ENCODE data around the gene PARK7.
"Not testable (repeated sequence)": the region's sequence is repeated elsewhere in the genome, so short reads cannot be mapped to it uniquely, and the experiment has no call there.

The PARK7 gene

DNA sequence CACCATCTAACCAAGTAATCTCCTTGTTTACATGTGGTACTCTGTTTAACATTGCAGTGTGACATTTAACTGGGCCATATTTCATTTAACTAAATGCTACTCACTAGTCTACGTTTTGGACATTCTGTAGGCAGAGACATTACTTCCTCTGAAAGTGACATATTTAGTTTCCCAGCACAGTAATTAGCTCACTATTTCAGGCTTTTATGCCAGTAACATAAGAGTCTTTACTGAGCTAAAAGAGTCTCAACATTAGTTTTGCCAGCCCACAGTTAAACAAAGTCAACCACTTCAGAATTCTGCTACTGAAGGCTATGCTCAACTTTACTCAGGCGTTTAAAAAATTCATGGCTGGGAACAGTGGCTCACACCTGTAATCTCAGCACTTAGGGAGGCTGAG is 18.3 kb upstream of the PARK7 start:
- DNase-seq (ENCODE audit: low read depth, low spot score), result no peak

DNA sequence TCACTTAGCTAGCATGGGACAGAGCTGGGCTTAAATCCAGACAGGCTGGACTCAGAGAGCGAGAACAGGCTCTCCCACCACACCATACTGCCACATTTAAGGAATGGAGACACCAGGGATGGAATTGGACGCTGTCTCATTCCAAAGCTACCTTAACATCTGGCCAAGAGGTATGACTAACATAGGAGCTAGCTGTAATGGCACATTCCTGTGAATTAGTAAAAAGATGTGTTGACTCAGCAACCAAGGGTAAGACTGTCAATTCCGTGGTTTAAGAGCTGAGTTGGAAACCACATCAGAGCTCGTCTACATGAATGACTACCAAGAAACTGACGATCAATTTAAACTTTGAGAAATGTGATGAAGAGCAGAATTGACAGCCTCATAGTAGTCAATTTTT is 12.6 kb upstream of the PARK7 start:
- DNase-seq (ENCODE audit: low read depth, low spot score), result no peak

DNA sequence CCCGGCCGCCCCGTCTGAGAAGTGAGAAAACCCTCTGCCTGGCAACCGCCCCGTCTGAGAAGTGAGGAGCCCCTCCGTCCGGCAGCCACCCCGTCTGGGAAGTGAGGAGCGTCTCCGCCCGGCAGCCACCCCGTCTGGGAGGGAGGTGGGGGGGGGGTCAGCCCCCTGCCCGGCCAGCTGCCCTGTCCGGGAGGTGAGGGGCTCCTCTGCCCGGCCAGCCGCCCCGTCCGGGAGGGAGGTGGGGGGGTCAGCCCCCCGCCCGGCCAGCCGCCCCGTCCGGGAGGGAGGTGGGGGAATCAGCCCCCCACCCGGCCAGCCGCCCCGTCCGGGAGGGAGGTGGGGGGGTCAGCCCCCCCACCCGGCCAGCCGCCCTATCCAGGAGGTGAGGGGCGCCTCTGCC is 8.7 kb upstream of the PARK7 start:
- DNase-seq (ENCODE audit: low read depth, low spot score), result not testable (repeated sequence)

DNA sequence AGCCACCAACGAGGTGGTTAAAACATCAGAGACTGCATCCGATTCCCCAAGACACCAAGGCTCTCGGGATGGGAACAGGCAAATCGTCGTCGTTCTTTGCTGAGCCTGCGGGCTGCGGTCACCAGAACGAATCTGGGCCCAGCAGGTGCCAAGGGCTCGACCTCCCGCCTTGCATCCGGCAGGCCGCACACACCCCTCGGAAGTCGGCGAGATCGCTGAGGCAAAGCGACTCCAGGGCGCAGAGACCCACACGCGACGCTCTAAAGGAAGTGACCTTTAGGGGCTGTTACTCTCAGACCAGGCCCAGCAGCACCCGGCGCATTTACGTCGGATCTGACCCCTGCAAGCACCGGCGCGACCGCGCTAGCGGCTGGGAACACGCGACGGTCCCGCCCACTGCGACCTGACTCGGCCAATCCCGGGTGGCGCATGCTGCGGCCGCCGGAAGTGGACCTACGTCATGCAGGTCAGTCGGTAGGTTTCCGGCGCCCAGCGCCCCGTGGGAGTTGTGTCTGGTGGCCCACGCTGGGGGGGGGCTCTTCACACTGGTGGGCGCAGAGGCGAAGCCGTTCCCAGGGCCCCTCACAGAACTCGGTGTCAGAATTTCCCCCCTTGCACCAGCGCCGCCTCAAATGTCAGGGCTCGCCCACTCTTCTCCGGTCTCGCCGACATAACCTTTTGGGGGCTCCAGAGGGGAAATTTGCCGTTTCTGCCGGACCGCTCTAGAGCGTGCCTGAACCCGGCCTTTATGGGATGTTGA is 7.5 kb upstream of the PARK7 start:
- no peak for DNase-seq (ENCODE audit: low read depth, low spot score)

DNA sequence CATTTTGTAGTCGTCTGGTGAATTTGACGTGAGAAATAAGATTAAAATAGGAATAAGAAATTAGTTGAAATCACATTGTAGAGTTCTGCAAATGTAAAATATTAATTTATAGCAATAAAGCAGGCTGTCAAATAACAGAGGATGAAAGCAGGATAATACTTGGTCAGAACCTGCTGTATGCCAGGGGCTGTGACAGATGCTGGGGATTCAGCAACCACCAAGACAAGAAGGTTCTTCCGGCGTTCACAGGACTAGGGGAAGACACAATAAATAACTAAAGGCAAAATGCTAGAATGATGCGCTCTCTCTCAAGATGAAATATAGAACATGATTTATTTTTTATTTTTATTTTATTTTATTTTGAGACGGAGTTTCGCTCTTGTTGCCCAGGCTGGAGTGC is 6.8 kb upstream of the PARK7 start:
- no peak for DNase-seq (ENCODE audit: low read depth, low spot score)

DNA sequence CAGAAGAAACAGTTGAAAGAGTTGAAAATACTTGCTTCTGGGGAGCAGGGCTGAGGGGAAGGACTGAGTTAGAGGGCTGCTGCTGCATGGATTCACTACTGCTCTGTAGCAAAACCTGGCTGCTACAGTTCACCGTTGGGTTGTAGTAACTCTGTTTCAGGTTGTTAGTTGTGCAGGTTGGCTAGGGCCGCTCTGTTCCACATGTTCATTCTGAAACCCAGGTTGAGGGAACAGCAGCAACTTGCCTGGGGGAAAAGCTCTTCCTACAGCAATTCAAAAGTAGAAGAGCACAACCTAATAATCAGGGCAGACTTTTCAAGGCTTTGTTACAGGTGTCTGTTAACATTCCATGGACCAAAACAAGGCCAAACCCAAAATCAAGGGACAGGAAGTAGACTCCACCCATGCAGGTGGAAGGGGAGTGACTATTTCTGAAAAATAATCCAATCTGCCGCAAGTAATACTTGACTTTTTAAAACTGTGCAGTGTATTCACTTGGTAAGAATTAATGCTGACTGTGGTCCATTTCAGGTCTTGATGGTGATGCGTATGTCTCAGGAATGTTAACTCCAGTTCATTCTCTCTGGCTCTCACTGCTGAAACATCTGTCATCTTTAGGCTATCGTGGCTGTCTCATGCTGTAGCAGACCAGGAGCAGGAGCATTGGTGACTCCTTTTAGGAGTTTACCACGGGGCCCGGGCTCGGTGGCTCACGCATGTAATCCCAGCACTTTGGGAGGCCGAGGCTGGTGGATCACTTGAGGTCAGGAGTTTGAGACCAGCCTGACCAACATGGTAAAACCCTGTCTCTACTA is 5.1 kb upstream of the PARK7 start:
- DNase-seq (ENCODE audit: low read depth, low spot score), result no peak

DNA sequence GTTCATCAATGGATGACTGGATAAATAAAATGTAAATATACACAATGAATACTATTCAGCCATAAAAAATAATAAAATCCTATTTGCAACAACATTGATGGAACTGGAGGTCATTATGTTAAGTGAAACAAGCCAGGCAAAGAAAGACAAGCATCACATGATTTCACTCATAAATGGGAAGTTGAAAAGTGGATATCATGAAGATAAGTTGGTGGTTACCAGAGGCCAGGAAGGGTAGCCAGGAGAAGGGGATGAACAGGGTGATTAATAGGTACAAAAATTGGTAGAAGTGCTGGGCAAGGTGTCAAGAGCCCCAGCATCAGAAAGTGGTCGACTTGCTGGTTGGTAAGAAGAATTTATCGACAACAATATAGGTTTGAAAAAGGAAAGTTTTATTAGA is 1.3 kb upstream of the PARK7 start:
- no peak for DNase-seq (ENCODE audit: low read depth, low spot score)

DNA sequence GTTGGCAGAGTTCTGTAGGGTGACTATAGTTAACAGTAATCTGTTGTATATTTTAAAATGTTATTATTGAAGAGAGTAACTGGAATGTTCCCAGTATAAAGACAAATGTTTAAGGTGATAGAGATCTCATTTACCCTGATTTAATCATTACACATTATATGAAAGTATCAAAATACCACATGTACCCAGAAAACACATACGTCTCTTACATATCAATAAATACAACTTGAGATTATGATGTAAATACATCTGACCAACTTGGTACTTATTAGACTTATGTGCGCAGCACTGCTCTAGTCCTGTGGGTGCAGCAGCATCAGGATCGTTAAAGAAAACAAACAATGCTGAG is 670 bp upstream of the PARK7 start:
- no peak for DNase-seq (ENCODE audit: low read depth, low spot score)

DNA sequence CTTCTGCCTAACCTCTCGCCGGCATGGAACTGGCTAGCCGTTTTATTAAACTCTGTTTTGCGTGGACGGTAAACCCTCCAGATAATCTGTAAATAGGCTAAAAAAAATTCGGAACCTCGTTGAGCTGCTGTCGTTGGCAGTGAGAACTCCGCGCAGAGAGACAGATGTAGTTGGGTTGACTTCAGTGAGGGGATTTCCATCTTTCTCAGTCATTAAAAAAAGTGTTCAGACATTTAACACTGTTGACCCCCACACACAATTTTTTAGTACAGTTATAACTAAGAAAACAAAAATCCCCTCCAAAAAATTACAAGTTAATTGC is 464 bp downstream of the PARK7 start:
- DNase-seq (ENCODE audit: low read depth, low spot score), result no peak

DNA sequence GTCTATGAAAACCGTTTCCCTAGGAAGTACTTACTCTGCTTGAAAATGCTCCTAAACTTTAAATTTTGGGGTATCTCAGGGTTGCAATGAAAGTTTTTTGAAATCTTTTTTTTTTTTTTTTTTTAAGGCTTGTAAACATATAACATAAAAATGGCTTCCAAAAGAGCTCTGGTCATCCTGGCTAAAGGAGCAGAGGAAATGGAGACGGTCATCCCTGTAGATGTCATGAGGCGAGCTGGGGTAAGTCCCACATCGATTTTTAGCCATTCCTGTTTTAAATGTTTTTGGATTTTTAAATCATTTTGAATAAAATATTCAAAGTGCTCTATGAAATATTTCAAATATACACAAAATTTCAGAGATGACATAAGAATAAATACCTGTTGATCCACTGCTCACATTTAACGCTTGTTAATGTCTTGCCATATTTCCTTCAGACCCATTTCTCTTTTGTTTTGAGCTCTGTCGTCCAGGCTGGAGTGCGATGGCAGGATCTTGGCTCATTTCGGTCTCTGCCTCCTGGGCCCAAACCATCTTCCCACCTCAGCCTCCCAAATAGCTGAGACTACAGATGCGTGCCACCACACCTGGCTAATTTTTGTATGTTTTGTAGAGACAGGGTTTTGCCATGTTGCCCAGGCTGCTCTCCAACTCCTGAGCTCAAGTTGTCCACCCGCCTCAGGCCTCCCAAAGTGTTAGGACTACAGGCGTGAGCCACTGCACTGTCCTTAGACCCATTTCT is 1.3 kb downstream of the PARK7 start:
- DNase-seq (ENCODE audit: low read depth, low spot score), result no peak

DNA sequence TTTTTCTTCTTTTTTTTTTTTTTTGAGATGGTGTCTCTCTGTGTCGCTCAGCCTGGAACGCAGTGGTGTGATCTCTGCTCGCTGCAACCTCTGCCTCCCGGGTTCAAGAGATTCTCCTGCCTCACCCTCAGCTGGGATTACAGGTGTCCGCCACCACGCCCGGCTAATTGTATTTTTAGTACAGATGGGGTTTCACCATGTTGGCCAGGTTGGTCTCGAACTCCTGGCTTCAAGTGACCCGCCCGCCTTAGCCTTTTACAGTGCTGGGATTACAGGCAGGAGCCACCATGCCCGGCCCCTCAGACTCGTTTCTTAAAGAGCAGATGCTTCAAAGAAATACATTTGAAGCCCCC is 1.8 kb downstream of the PARK7 start:
- not testable (repeated sequence) for DNase-seq (ENCODE audit: low read depth, low spot score)

DNA sequence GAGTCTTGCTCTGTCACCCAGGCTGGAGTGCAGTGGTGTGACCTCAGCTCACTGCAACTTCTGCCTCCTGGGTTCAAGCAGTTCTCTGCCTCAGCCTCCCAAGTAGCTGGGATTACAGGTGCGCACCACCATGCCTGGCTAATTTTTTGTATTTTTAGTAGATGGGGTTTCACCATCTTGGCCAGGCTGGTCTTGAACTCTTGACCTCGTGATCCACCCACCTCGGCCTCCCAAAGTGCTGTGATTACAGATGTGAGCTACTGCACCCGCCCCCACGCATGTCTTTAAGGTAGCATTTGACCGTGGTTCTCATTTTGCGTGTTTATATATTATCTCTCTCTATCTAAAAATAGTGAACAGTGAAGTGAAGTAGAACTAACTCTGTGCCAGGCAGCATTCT is 2.3 kb downstream of the PARK7 start:
- DNase-seq (ENCODE audit: low read depth, low spot score), result not testable (repeated sequence)

DNA sequence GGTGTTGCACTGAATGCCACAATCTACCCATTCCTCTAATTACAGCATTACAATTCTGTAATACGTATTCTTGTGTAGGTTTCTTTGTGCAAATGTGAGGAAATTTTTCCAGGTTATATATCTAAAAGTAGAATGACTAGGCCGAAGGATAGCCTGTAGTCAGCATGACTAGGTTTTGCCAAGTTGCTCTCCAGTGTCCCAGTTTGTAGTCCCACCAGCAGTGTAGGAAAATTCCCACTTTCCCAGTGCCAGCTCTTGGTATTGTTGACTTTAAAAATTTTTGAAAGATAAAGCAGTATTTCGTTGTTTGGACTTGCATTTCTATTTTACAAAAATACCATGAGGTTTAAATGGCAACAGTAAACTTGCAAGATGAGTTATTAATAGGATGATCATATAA is 3.0 kb downstream of the PARK7 start:
- no peak for DNase-seq (ENCODE audit: low read depth, low spot score)

DNA sequence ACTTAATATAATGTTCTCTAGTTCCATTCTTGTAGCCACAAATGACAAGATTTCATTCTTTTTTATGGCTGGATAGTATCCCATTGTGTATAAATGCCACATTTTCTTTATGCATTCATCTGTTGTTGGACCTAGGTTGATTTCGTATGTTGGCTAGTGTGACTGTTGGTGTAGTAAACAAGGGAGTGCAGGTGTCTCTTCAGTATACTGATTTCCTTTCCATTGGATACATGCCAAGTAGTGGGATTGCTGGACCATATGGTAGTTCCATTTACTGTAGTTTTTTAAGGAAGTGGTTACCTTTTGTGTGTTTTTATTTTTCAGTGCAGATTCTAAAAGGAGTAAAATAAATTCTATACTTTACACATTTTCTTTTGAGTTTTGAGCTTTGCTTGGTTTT is 5.7 kb downstream of the PARK7 start:
- DNase-seq (ENCODE audit: low read depth, low spot score), result no peak

DNA sequence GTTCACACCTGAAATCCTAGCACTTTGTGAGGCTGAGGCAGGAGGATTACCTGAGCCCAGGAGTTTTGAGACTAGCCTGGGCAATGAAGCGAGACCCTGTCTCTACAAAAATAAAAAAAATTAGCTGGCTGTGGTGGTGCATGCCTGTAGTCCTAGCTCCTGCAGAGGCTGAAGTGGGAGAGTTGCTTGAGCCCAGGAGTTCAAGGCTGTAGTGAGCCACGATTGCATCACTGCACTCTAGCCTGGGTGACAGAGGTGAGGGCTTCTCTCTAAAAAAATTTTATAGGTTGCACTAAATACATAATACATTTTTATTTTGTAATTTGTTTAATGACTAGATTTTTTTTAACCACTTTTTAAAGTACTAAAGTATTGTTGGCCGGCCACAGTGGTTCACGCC is 6.1 kb downstream of the PARK7 start:
- DNase-seq (ENCODE audit: low read depth, low spot score), result no peak

DNA sequence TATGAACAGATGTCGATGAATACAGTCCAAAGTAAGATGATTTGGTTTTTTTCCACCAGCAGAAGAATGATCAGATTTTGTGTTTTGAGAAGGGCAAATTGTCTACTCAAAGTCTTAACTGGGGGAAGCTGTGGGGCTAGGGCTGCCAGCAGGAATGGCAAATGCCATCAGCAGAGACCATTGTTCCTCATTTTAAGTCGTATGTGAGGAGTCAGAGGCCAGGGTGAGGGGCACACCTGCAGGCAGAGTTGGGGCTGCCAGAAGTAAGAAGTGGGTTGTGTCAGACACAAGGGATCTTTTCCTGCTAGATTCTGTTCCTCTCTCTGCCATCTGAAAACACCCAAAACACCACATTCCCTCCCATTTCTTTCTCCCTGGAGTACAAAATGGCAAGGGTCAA is 8.7 kb downstream of the PARK7 start:
- DNase-seq (ENCODE audit: low read depth, low spot score), result no peak

DNA sequence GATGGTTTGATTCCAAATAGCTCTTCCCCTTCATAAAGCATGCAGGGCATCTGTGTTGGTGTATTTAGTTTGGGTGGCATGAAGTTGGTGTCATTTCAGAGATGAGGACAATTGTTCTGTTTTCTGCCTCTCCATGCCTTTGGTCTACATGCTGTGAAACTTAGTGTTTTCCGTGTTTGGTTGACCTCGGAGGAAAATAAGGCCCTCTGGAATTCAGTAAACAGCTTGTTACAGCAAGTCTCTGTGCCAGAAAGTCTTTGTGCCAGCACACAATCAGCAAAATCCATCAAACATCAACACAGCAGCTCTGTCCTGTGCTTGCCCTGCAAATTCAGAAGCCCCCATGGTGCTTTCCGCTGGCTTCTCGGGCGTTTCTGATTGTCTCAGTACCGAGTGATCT is 9.5 kb downstream of the PARK7 start:
- DNase-seq (ENCODE audit: low read depth, low spot score), result no peak

DNA sequence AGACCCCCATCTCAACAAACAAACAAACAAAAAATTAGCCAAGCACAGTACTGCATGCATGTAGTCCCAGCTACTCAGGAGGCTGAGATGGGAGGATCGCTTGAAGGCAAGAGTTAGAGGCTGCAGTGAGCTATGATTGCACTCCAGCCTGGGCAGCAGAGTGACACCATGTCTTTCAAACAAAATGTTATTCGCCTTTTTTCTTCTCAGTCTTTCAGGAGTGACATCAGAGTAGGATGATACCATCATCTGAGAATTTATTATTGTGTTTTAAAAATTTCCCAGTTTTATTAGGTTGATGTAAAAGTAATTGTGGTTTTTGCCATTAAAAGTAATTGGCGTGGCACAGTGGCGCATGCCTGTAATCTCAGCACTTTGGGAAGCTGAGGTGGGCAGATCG is 10.8 kb downstream of the PARK7 start:
- no peak for DNase-seq (ENCODE audit: low read depth, low spot score)

DNA sequence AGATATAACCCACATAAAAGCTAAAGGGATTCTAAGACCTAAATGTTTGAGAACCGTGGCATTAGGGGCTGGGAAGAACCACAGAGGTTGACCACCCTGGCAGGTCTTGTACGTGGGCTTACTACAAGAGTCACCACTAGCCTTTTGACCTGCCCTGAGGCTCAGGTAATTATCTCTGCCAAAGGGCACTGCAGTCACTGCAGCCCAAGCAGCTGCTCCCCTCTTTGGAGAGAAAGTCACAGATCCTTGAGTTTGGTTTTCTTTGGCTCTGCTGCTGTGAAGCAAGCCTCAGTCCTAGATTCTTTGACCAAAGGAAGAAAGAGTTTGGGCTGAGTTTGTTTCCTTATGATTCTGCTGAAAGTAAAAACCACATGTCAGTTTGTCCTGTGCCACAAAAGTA is 11.6 kb downstream of the PARK7 start:
- no peak for DNase-seq (ENCODE audit: low read depth, low spot score)

DNA sequence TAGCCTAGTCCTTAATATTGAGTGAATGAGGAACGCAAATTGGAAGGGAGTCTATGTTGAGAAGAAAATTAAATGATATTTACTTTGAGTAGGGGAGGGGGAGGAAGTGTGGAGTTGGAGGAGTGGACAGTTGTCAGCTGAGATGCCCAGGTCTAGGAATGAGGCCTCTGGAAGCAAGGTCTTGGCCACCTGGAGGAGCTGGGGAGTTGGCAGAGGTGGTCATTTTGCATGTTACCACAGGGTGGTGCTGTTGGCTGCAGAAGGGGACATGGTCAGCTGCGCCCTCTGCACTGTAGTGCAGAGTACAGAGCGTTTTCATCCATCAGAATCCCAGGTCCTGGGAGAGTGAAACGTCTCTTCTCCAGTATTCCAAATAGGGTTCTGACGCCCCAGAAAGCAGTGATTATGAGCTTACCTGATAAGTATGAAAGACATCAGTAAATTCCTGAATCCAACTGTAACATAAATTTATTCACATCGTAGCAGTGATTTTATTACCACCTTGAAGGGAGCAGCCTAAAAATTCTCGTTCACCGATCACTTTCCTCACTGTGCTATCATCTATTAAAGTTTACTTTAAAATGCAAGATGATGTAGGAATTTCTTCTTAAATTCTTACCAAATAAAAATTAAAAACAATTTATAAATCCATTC is 13.8 kb downstream of the PARK7 start:
- DNase-seq (ENCODE audit: low read depth, low spot score), result peak; percentile 71

DNA sequence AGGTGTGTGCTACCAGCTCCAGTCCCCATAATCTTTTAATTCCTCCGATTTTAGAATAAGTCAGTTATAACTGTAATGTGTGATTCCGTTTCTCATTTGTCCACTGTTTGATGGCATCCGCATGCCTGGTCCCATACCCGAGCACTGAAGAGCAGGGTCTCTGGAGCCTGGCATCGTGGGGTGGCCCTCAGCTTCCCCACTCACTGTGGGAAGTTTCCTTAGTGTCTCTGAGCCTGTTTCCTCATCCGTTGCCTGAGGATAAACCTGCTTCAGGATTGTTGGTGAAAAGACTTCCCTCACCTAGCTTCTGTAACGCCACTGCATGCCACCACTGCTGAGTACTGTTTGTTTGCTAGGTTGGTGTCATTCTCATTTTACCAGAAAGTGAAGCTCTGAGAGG is 19.5 kb downstream of the PARK7 start:
- DNase-seq (ENCODE audit: low read depth, low spot score), result no peak

DNA sequence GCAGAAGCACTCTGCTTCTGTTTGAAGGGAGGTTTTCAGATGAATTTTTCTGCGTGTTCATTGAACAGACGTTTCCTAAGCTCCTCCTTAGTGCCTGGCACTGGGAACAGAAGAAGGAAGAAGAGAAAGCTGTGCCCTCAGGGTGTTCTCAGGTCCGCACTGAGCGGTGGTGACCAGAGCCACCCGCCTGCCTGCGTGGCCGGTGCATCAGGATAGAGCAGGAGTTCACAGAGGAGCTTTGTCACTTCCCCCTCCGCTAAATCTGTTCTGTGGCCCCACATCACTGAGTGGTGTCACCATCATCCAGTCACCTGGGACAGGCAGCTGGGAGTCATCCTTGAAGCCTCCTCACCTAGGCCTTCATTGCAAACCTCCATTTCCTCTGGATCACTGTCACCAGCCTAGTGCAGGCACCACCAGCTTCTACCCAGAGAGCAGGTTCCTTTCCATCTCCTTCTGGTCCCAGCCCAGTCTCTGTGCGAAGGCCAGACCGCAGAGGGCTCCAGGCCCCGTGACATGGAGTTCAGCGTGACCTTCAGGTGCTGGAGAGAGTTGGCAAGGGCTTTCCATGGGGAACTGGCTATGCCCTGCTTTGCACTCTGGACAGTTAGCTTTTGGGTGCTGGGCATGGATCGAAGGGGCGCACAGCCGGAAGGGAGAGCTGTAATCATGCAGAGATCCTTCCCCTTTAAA is 21.7 kb downstream of the PARK7 start:
- DNase-seq (ENCODE audit: low read depth, low spot score), result no peak

Measured in iPS DF 19.7 (cell line).